Liver (tissue), 9 donors: ENCODE results near the gene JAKMIP3. TPM values are rescaled to one million over a fixed set of nuclear protein-coding genes. Genes with fewer than 3 reads are reported as not detected.
A peak's percentile ranks its signal among the peaks of the same experiment; 100 is the strongest.

Experiments used
- DNase-seq: peaks from one replicate; pipeline ENCODE4 v3.0.0-alpha.2; 2017; ENCODE audit warnings: low spot score
- H3K27ac ChIP-seq, 2 donors: one replicate each; pipeline ENCODE4 v1.7.0; 2013; ENCODE audit warnings: inconsistent platforms in 2 of 2, low read length in 2 of 2, control low read depth in 1 of 2, low read depth in 1 of 2, mild to moderate bottlenecking in 1 of 2
- H3K27me3 ChIP-seq, 4 donors: one replicate each; pipeline versions ENCODE4 v1.6.1 to v1.7.0; 2013; ENCODE audit warnings: low read length in 3 of 4, inconsistent platforms in 1 of 4, mild to moderate bottlenecking in 1 of 4, moderate library complexity in 1 of 4; ENCODE audit not compliant: control insufficient read depth in 4 of 4, insufficient read depth in 4 of 4
- H3K36me3 ChIP-seq, 4 donors: one replicate each; pipeline versions ENCODE4 v1.6.1 to v1.7.0; 2013; ENCODE audit warnings: low read length in 3 of 4, mild to moderate bottlenecking in 3 of 4, low read depth in 1 of 4, moderate library complexity in 1 of 4; ENCODE audit not compliant: control insufficient read depth in 4 of 4, insufficient read depth in 3 of 4
- H3K4me1 ChIP-seq, 4 donors: one replicate each; pipeline versions ENCODE4 v1.6.1 to v1.7.0; 2013; ENCODE audit warnings: low read length in 3 of 4, mild to moderate bottlenecking in 3 of 4, moderate library complexity in 1 of 4; ENCODE audit not compliant: control insufficient read depth in 4 of 4, insufficient read depth in 4 of 4
- H3K4me3 ChIP-seq, 3 donors: one replicate each; pipeline versions ENCODE4 v1.6.1 to v1.7.0; 2013; ENCODE audit warnings: low read length in 3 of 3, control low read depth in 1 of 3, low read depth in 1 of 3, mild to moderate bottlenecking in 1 of 3
- H3K9ac ChIP-seq, 2 donors: one replicate each; pipeline ENCODE4 v1.7.0; 2013; ENCODE audit warnings: low read length in 2 of 2, mild to moderate bottlenecking in 2 of 2, moderate library complexity in 2 of 2, control low read depth in 1 of 2, low read depth in 1 of 2
- H3K9me3 ChIP-seq, 4 donors: one replicate each; pipeline versions ENCODE4 v1.6.1 to v1.7.0; 2013; ENCODE audit warnings: low read length in 3 of 4; ENCODE audit not compliant: control insufficient read depth in 4 of 4
- ATF3 ChIP-seq: IDR thresholded peaks from 2 replicates; pipeline ENCODE4 v1.6.1; 2016; ENCODE audit warnings: antibody characterized with exemption
- EGR1 ChIP-seq, 2 donors: IDR thresholded peaks; 2 replicates each; pipeline ENCODE4 v1.6.1; 2016 to 2018; ENCODE audit warnings: antibody characterized with exemption in 2 of 2, low read depth in 2 of 2
- FOXA1 ChIP-seq: IDR thresholded peaks from 2 replicates; pipeline ENCODE4 v1.6.1; 2016; ENCODE audit warnings: antibody characterized with exemption
- FOXA2 ChIP-seq: IDR thresholded peaks from 2 replicates; pipeline ENCODE4 v1.6.1; 2016; ENCODE audit warnings: antibody characterized with exemption
- GABPA ChIP-seq, 2 donors: IDR thresholded peaks in 1 of 2; conservative IDR thresholded peaks in 1 of 2; 2 replicates each; pipeline ENCODE4 v1.6.1; 2016; ENCODE audit warnings: antibody characterized with exemption in 2 of 2, mild to moderate bottlenecking in 1 of 2, moderate library complexity in 1 of 2
- HNF4A ChIP-seq, 2 donors: conservative IDR thresholded peaks; 2 replicates each; pipeline ENCODE4 v1.6.1; 2016; ENCODE audit warnings: antibody characterized with exemption in 2 of 2, mild to moderate bottlenecking in 2 of 2
- HNF4G ChIP-seq: IDR thresholded peaks from 2 replicates; pipeline ENCODE4 v1.6.1; 2016; ENCODE audit warnings: antibody characterized with exemption
- JUND ChIP-seq, 2 donors: IDR thresholded peaks; 2 replicates each; pipeline ENCODE4 v1.6.1; 2016; ENCODE audit warnings: antibody characterized with exemption in 2 of 2
- NR2F2 ChIP-seq: IDR thresholded peaks from 2 replicates; pipeline ENCODE4 v1.6.1; 2016; ENCODE audit warnings: antibody characterized with exemption
- RAD21 ChIP-seq, 2 donors: IDR thresholded peaks; 2 replicates each; pipeline ENCODE4 v1.6.1; 2016; ENCODE audit warnings: antibody characterized with exemption in 2 of 2, mild to moderate bottlenecking in 2 of 2
- RXRA ChIP-seq, 2 donors: IDR thresholded peaks; 2 replicates each; pipeline ENCODE4 v1.6.1; 2017 to 2018; ENCODE audit warnings: antibody characterized with exemption in 2 of 2, mild to moderate bottlenecking in 1 of 2
- SP1 ChIP-seq: IDR thresholded peaks from 2 replicates; pipeline ENCODE4 v1.6.1; 2018; ENCODE audit warnings: antibody characterized with exemption, mild to moderate bottlenecking
- TAF1 ChIP-seq: conservative IDR thresholded peaks from 2 replicates; pipeline ENCODE4 v1.6.1; 2016; ENCODE audit warnings: antibody characterized with exemption, mild to moderate bottlenecking
- YY1 ChIP-seq: IDR thresholded peaks from 2 replicates; pipeline ENCODE4 v1.6.1; 2016; ENCODE audit warnings: antibody characterized with exemption, mild to moderate bottlenecking
- ZBTB33 ChIP-seq: IDR thresholded peaks from 2 replicates; pipeline ENCODE4 v1.6.1; 2016; ENCODE audit warnings: antibody characterized with exemption
- WGBS: extraction: QIAGEN DNeasy Blood & Tissue Kit; methylation state at CpG from one replicate; pipeline ENCODE4 v1.1.7; 2013; 5-methylcytosine and 5-hydroxymethylcytosine counted together
- polyA plus RNA-seq, 2 donors: library from polyadenylated mRNA; stranded (reverse) in 1 of 2; unstranded in 1 of 2; fragments of 200-250 nt in 1 of 2; fragments of >200 nt in 1 of 2; fragmentation: Nextera tagmentation in 1 of 2; extraction: Ambion mirVana in 1 of 2; gene quantifications; one replicate each; pipeline versions ENCODE4 v1.2.1 to v1.2.3, GENCODE V29; 2013 to 2015
- total RNA-seq, 2 donors: library from RNA; depleted of rRNA; stranded (reverse); fragments of >200 nt; gene quantifications; one replicate each; pipeline ENCODE4 v1.2.3, GENCODE V29; 2014
- TF ChIP-seq, protein P1 (sequence below): IDR thresholded peaks from 2 replicates; pipeline ENCODE4 v1.6.1; 2016; ENCODE audit warnings: antibody characterized with exemption, mild to moderate bottlenecking
- TF ChIP-seq, protein P2 (sequence below): IDR thresholded peaks from 2 replicates; pipeline ENCODE4 v1.6.1; 2016; ENCODE audit warnings: antibody characterized with exemption
- TF ChIP-seq, protein P3 (sequence below): fragments of 150-350 bp; IDR thresholded peaks from 2 replicates; pipeline ENCODE4 v1.5.1; 2017; ENCODE audit warnings: improper control_type of control experiment, low read depth, low read length; ENCODE audit not compliant: missing input control
- donor health status: healthy.
- donor health status: healthy.
- donor health status: healthy.
- donor health status: healthy.
- donor health status: healthy.

Gene JAKMIP3
- total and polyA plus RNA-seq, 4 donors: 0.08 to 0.17 (median 0.09) TPM; not detected in 1

DNA sequence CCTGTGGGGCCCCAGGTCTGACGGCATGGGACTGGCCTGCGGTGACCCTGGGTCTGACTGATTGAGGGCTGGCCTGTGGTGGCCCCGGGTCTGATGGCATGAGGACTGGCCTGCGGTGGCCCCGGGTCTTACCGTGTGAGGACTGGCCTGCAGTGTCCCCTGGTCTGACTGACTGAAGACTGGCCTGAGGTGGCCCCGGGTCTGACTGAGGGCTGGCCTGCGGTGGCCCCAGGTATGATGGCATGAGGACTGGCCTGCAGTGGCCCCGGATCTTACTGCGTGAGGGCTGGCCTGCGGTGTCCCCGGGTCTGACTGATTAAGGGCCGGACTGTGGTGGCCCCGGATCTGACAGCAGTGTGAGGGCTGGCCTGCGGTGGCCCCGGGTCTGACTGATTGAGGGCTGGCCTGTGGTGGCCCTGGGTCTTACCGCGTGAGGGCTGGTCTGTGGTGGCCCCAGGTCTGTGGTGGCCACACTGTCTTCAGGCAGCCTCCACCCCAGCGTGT is 10.9 kb downstream of the JAKMIP3 start:
- no peak overlapping the region for H3K27ac ChIP-seq
- no peaks in the 10 kb centered on the region for H3K4me1 ChIP-seq
- H3K36me3 ChIP-seq: no peaks in the 10 kb centered on the region
- H3K27me3 ChIP-seq: no peaks in the 10 kb centered on the region
- H3K9ac ChIP-seq: no peak overlapping the region
- WGBS: 89% methylated on average over 19 of the region's 19 CpGs
- no peaks in the 10 kb centered on the region for H3K9me3 ChIP-seq
- no peak overlapping the region for H3K4me3 ChIP-seq
- peak; percentile 21 for DNase-seq
- no peak for TF ChIP-seq ATF3

DNA sequence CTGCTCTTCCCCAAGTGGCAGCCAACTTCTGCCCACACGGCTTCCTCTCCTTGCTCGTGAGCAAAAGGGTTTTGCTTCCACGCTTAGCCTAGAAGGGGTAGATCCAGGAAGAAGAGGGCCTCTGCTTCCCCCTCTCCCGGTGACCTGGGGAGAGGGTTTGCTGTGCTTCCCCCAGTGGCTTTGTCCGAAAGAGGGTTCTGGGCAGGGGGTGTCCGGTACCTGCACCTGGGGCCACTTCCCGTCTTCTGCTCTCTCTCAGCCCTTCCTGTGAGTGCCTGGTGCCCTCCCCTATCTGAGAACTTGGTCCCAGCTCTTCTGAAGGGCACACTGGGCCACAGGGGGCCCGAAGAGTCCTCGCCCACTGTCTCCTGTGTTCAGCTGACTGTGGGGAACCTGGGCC is 11.3 kb downstream of the JAKMIP3 start:
- TF ChIP-seq HNF4G (no peak), HNF4A (conservative IDR thresholded peaks at IDR 0.05) (no peak), TAF1 (no peak), SP1 (no peak), FOXA2 (no peak), EGR1 (IDR thresholded peaks at IDR 0.05; ENCODE audit: low read depth in 2 of 2) (no peak), ZBTB33 (no peak), RAD21 (IDR thresholded peaks at IDR 0.05) (no peak), YY1 (no peak), ATF3 (no peak), NR2F2 (no peak), FOXA1 (no peak), RXRA (IDR thresholded peaks at IDR 0.05) (no peak), JUND (IDR thresholded peaks at IDR 0.05) (no peak), GABPA (IDR thresholded peaks at IDR 0.05 in 1 of 2, conservative IDR thresholded peaks at IDR 0.05 in 1 of 2) (no peak)
- TF ChIP-seq, protein P1, sequence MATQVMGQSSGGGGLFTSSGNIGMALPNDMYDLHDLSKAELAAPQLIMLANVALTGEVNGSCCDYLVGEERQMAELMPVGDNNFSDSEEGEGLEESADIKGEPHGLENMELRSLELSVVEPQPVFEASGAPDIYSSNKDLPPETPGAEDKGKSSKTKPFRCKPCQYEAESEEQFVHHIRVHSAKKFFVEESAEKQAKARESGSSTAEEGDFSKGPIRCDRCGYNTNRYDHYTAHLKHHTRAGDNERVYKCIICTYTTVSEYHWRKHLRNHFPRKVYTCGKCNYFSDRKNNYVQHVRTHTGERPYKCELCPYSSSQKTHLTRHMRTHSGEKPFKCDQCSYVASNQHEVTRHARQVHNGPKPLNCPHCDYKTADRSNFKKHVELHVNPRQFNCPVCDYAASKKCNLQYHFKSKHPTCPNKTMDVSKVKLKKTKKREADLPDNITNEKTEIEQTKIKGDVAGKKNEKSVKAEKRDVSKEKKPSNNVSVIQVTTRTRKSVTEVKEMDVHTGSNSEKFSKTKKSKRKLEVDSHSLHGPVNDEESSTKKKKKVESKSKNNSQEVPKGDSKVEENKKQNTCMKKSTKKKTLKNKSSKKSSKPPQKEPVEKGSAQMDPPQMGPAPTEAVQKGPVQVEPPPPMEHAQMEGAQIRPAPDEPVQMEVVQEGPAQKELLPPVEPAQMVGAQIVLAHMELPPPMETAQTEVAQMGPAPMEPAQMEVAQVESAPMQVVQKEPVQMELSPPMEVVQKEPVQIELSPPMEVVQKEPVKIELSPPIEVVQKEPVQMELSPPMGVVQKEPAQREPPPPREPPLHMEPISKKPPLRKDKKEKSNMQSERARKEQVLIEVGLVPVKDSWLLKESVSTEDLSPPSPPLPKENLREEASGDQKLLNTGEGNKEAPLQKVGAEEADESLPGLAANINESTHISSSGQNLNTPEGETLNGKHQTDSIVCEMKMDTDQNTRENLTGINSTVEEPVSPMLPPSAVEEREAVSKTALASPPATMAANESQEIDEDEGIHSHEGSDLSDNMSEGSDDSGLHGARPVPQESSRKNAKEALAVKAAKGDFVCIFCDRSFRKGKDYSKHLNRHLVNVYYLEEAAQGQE: no peak
- TF ChIP-seq, protein P2, sequence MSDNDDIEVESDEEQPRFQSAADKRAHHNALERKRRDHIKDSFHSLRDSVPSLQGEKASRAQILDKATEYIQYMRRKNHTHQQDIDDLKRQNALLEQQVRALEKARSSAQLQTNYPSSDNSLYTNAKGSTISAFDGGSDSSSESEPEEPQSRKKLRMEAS: no peak
- TF ChIP-seq, protein P3, sequence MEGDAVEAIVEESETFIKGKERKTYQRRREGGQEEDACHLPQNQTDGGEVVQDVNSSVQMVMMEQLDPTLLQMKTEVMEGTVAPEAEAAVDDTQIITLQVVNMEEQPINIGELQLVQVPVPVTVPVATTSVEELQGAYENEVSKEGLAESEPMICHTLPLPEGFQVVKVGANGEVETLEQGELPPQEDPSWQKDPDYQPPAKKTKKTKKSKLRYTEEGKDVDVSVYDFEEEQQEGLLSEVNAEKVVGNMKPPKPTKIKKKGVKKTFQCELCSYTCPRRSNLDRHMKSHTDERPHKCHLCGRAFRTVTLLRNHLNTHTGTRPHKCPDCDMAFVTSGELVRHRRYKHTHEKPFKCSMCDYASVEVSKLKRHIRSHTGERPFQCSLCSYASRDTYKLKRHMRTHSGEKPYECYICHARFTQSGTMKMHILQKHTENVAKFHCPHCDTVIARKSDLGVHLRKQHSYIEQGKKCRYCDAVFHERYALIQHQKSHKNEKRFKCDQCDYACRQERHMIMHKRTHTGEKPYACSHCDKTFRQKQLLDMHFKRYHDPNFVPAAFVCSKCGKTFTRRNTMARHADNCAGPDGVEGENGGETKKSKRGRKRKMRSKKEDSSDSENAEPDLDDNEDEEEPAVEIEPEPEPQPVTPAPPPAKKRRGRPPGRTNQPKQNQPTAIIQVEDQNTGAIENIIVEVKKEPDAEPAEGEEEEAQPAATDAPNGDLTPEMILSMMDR: no peak
- no peak overlapping the region for H3K9ac ChIP-seq
- no peak overlapping the region for H3K4me3 ChIP-seq
- H3K36me3 ChIP-seq: no peaks in the 10 kb centered on the region
- DNase-seq: peak; percentile 22
- H3K4me1 ChIP-seq: no peaks in the 10 kb centered on the region
- no peaks in the 10 kb centered on the region for H3K9me3 ChIP-seq
- H3K27me3 ChIP-seq: no peaks in the 10 kb centered on the region
- 73% methylated on average over 9 of the region's 9 CpGs for WGBS
- H3K27ac ChIP-seq: no peak overlapping the region
